Common myeloid progenitor, CD34-positive (primary cell): ENCODE results near the gene PSG4.
"Not testable (repeated sequence)": the region's sequence is repeated elsewhere in the genome, so short reads cannot be mapped to it uniquely, and the experiment has no call there.

ENCODE experiments used
- CTCF ChIA-PET: fragments of 350-600 bp; sonication (Branson Sonifier 250); formaldehyde crosslinking; loops from one replicate; lab custom pipeline; 2021; ENCODE audit warnings: antibody characterized with exemption; lab: Charles Lee
- POLR2A ChIA-PET: fragments of 350-600 bp; sonication (Branson Sonifier 250); formaldehyde crosslinking; loops from one replicate; lab custom pipeline; 2021; ENCODE audit warnings: antibody characterized with exemption; lab: Charles Lee
- DNase-seq, 3 donors: peaks; one replicate each; pipeline versions ENCODE4 v3.0.0 to v3.0.0-alpha.2; 2013
- H3K27ac ChIP-seq, 2 experiments: 1 replicate in 1 of 2; 2 replicates in 1 of 2; pipeline ENCODE4 v1.7.0; 2013; ENCODE audit warnings: inconsistent platforms in 2 of 2, low read length in 2 of 2, mild to moderate bottlenecking in 2 of 2, low read depth in 1 of 2, moderate library complexity in 1 of 2; ENCODE audit not compliant: severe bottlenecking in 2 of 2, insufficient read depth in 1 of 2, poor library complexity in 1 of 2
- H3K27me3 ChIP-seq, 5 experiments: replicated peaks in 2 of 5; 1 replicate in 3 of 5; 2 replicates in 2 of 5; pipeline versions ENCODE4 v1.6.1 to v1.7.0; 2013; ENCODE audit warnings: low read length in 4 of 5, mild to moderate bottlenecking in 2 of 5, moderate library complexity in 2 of 5, inconsistent platforms in 1 of 5; ENCODE audit not compliant: insufficient read depth in 5 of 5, control insufficient read depth in 4 of 5
- H3K36me3 ChIP-seq, 4 experiments: 1 replicate in 2 of 4; 2 replicates in 2 of 4; pipeline versions ENCODE4 v1.6.1 to v1.7.0; 2013; ENCODE audit warnings: low read length in 3 of 4, control low read depth in 1 of 4, mild to moderate bottlenecking in 1 of 4; ENCODE audit not compliant: control insufficient read depth in 4 of 4, insufficient read depth in 4 of 4
- H3K4me1 ChIP-seq, 4 experiments: 1 replicate in 3 of 4; 2 replicates in 1 of 4; pipeline versions ENCODE4 v1.6.1 to v1.7.1; 2013; ENCODE audit warnings: low read length in 3 of 4, mild to moderate bottlenecking in 3 of 4, control low read depth in 1 of 4, inconsistent platforms in 1 of 4, moderate library complexity in 1 of 4; ENCODE audit not compliant: control insufficient read depth in 4 of 4, insufficient read depth in 4 of 4; ENCODE audit errors: control extremely low read depth in 1 of 4
- H3K4me3 ChIP-seq, 7 experiments: 1 replicate in 4 of 7; 2 replicates in 3 of 7; pipeline versions ENCODE4 v1.5.1 to v1.7.0; 2013; ENCODE audit warnings: mild to moderate bottlenecking in 7 of 7, low read length in 6 of 7, moderate library complexity in 6 of 7, inconsistent platforms in 2 of 7, low read depth in 2 of 7, control low read depth in 1 of 7; ENCODE audit not compliant: insufficient read depth in 4 of 7, control insufficient read depth in 1 of 7; ENCODE audit errors: extremely low read depth in 1 of 7
- H3K9me3 ChIP-seq, 5 experiments: 1 replicate in 4 of 5; 2 replicates in 1 of 5; pipeline versions ENCODE4 v1.6.1 to v1.7.1; 2013; ENCODE audit warnings: low read length in 4 of 5, mild to moderate bottlenecking in 2 of 5, inconsistent platforms in 1 of 5, low read depth in 1 of 5, moderate library complexity in 1 of 5; ENCODE audit not compliant: control insufficient read depth in 4 of 5, insufficient read depth in 2 of 5; ENCODE audit errors: control extremely low read depth in 1 of 5
- WGBS: methylation state at CpG from one replicate; pipeline ENCODE4 v1.1.5; 2013; ENCODE audit not compliant: insufficient coverage; 5-methylcytosine and 5-hydroxymethylcytosine counted together

PSG4 gene

GRCh38 chr19:43201337-43201801, 4.1 kb downstream of the PSG4 start:
- H3K36me3 ChIP-seq, H3K27ac ChIP-seq, H3K9me3 ChIP-seq, H3K4me3 ChIP-seq, H3K4me1 ChIP-seq, H3K27me3 ChIP-seq, DNase-seq, CTCF ChIA-PET, POLR2A ChIA-PET: not testable (repeated sequence)
- no CpG with 5 or more reads among the region's 7 CpGs for WGBS

GRCh38 chr19:43198686-43199419, 6.6 kb downstream of the PSG4 start:
- H3K9me3 ChIP-seq, H3K27me3 ChIP-seq, H3K27ac ChIP-seq, CTCF ChIA-PET, H3K36me3 ChIP-seq, H3K4me3 ChIP-seq, DNase-seq, H3K4me1 ChIP-seq, POLR2A ChIA-PET: not testable (repeated sequence)
- WGBS, result no CpG with 5 or more reads among the region's 5 CpGs

DNA sequence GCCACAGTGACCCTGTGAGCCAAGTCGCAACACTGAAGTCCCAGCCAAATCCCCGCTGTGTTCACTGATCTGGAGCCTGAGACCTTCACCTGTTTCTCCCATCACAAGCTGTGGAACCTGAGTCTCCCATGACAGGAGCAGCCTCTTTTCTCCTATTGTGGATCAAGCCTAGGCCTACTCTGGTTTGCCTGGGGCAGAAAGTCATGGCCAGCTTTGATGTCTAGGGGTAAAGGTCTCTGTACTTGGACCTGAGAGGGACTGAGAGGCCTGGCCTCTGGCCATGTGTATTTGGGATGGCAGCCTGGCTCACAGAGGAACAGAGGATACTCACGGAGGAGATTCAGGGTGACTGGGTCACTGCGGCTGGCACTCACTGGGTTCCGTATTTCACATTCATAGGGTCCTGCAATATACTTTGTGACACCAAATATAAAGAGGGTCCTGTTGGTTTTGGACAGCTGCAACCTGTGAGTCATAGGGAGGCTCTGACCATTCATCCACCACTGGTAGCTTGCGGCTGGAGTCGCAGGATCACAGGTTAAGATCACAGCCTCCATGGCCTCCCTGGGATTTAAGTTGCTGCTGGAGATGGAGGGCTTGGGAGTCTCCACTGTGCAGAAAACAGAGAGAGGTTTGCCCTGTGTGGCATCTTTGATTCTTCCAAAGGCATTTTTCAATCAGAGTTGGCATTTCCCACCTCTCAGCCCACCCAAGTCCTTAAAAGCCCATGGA, 7.6 kb downstream of the PSG4 start:
- H3K4me1 ChIP-seq, result not testable (repeated sequence)

DNA sequence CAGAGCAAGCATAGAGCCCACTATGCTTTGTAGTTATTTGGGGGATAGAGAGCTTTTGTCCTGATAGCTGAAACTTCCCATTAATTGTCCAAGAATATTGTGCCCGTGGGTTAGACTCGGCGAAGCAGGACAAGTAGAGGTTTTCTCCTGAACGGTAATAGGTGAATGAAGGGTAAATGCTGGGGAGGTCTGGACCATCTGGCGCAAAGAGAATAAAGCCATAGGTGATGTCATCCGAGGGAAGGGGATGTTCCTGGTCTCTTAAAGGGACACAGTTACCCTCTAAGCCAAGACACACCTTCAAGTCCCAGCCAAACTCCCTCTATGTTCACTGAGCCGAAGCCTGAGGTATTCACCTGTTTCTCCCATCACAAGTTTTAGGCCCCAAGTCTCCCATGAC, 11.0 kb downstream of the PSG4 start:
- H3K27me3 ChIP-seq, H3K27ac ChIP-seq, H3K4me1 ChIP-seq, POLR2A ChIA-PET, H3K4me3 ChIP-seq, H3K36me3 ChIP-seq, DNase-seq, CTCF ChIA-PET, H3K9me3 ChIP-seq: not testable (repeated sequence)
- WGBS, result 98% methylated on average over 6 of the region's 7 CpGs

More for the DNA sequence above, 7.6 kb downstream of the PSG4 start:
- CTCF ChIA-PET, H3K9me3 ChIP-seq, H3K36me3 ChIP-seq, POLR2A ChIA-PET, H3K27ac ChIP-seq, DNase-seq, H3K27me3 ChIP-seq, H3K4me3 ChIP-seq: not testable (repeated sequence)
- no CpG with 5 or more reads among the region's 7 CpGs for WGBS

DNA sequence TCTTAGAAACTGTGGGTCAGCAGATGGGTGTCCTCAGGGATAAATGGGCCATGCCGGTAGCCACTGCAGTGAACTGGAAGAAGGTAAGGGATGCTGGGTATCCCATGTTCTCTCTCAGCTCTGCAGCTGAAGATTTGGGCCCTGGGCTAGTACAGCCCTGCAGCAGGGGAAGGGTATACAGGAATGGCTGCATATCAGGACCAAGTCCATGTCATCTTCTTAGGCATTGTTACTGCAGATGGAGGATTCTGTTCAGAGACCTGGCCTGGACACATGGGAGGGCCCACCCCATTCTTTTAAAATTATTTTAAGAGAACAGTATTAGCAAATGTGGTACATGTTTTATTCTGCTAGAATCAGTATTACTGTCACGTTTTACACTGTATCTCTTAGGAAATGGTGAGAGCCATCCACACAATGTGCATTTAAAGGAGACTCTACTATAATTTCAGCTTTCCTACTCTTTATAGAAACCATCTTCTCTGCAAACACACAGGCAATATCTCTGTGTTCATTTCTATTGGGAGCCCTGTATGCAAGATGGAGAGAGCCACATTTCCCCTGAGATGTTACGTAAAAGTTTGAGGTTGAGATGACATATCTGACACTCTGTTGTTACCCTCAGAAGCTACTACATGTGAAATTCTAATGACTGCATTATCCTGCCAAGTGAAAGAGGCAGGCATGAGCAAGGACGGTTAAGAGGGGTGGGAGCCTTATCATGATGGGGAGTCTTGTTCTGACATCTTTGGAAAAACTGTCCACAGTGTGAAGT, 12.9 kb downstream of the PSG4 start:
- H3K9me3 ChIP-seq, H3K27me3 ChIP-seq, H3K27ac ChIP-seq, H3K4me3 ChIP-seq, DNase-seq, POLR2A ChIA-PET, H3K36me3 ChIP-seq, H3K4me1 ChIP-seq: not testable (repeated sequence)
- WGBS, result 75% methylated on average over 2 of the region's 4 CpGs
- CTCF ChIA-PET, result interaction anchor here (0.9 kb wide), 1 partner anchor 13 kb away, joined by 3 read pairs; the partner anchor contains the start of gene PSG4

DNA sequence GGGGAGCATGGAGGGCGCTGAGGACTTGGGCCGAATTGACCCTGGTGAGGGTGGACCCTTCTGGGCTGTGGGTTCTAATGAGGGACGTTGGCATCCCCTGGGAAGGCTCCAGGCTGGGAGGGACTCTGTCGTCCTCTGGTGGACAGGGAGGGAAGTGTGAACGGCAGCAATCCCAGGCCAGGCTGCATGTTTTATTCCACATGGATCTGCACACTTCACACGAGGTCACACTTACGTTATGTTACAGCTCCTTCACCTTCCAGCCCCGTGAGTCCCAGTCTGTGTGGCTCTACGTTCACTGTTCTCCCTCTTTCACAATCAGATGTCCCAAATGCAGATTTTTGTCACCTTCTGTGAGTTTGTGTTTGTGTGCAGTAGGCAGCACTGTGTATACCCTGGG, 17.3 kb downstream of the PSG4 start:
- H3K27me3 ChIP-seq, H3K4me1 ChIP-seq, DNase-seq, POLR2A ChIA-PET, H3K27ac ChIP-seq, H3K9me3 ChIP-seq, CTCF ChIA-PET, H3K36me3 ChIP-seq, H3K4me3 ChIP-seq: not testable (repeated sequence)
- WGBS, result 87% methylated on average over 3 of the region's 9 CpGs
